Left hindlimb (tissue), 1 donor: Measurements from ENCODE around the gene TUT4.
A peak's percentile ranks its signal among the peaks of the same experiment; 100 is the strongest.

ENCODE experiments used
- DNase-seq: peaks from one replicate; pipeline ENCODE4 v3.0.0-alpha.2; 2018

Gene TUT4

DNA sequence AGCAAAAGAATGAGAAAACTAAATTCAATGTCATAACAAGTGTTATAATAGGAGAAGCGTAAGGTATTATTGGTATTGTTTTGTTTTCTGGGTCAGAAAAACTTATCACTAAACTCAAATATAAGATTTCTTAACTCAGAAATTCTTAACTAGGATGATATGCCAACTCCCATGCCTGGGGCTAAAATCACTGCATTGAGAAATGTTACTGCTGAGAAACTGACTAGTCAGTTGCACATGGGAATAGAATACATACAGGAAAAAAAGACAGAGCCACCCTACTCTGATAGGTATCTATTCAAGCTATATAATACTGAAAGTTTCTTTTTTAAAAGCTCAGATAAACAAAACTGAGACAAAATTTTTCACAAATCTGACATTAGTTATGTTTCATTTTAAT, 92.2 kb downstream of the TUT4 start:
- no peak for DNase-seq

GRCh38 chr1:52455686-52456085, 97.2 kb downstream of the TUT4 start:
- no peak for DNase-seq

- no peak for DNase-seq
These were observed 98.1 kb downstream of the TUT4 start for GRCh38 chr1:52454779-52455178.

DNA sequence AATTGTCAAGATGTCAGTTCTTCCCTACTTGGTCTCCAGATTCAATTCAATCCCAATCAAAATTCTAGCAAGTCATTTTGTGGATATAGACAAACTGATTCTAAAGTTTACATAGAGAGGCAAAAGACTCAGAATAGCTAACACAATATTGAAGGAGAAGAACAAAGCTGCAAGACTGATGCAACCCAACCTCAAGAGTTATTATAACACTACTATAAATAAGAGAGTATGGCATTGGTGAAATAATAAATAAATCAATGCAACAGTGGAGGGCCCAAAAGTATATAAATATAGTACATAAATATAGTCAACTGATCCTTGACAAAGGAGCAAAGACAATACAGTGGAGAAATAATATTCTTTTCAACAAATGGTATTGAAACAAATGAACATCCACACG, 98.8 kb downstream of the TUT4 start:
- no peak for DNase-seq

- DNase-seq, result no peak
These were observed 108.4 kb downstream of the TUT4 start for GRCh38 chr1:52444463-52444862.

DNA sequence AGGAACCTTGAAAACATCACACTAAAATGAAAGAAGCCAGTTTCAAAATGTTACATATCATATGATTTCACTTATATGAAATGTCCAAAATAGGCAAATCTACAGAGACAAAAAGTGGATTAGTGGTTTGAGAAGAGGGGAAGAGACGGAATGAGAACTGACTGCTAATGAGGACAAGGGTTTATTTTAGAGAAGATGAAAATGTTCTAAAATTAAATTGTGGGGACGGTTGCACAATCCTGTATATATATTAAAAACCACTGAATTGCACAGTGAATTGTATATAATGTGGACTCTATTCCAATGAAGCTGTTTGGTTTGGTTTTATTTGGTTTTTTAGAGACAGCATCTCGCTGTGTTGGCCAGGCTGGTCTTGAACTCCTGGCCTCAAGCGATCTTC, 112.9 kb downstream of the TUT4 start:
- no peak for DNase-seq

DNA sequence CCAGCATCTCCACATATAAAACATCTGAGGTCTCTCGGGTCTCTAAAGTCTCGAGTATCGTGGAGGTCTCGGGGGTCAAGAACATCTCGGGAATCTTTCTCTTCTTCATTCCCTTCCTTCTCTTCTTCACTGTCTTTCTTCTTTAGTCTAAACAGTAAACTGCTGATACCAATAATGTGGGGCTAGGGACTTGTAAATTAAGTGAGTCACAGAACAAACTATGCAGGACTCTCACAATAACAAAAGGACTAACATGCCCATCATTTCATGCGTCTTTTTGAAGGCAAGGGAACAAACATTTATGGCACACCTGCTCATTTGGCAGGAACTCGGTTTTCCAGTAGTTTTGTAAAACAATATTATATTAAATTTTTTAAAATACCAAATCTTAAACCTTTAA, 116.1 kb downstream of the TUT4 start:
- no peak for DNase-seq

GRCh38 chr1:52435650-52436049, 117.2 kb downstream of the TUT4 start:
- DNase-seq, result no peak

DNA sequence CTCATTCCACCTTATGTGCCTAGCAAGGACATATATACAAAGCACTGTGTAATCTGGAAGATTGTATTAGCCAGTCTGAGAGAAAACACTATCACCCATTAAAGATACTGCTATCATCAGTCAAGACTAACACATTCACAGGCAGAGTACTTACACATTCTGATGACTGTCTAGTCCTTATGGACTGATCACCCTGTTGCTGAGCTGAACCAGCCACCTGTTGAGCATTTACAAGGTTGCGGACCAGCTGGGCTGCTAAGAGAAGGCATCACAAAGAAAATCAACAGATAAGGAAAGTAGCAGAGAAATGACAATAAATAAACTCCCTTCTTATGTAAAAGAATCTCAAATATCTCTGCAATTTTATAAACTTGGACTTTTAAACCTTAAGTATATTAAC, 117.7 kb downstream of the TUT4 start:
- no peak for DNase-seq

DNA sequence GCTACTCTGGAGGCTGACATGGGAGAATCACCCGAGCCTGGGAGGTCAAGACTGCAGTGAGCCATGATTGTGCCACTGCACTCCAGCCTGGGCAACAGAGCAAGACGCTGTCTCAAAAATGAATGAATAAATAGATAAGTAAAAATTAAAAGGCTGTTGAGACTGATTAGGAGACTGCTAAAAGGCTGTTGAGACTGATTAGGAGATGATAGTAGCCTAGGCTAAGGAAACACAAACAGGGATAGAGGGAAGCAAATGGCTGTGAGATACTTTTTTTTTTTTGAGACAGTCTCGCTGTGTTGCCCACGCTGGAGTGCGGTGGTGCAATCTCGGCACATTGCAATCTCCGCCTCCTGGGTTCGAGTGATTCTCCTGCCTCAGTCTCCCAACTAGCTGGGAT, 120.1 kb downstream of the TUT4 start:
- DNase-seq, result no peak

GRCh38 chr1:52427152-52427551, 125.7 kb downstream of the TUT4 start:
- no peak for DNase-seq

DNA sequence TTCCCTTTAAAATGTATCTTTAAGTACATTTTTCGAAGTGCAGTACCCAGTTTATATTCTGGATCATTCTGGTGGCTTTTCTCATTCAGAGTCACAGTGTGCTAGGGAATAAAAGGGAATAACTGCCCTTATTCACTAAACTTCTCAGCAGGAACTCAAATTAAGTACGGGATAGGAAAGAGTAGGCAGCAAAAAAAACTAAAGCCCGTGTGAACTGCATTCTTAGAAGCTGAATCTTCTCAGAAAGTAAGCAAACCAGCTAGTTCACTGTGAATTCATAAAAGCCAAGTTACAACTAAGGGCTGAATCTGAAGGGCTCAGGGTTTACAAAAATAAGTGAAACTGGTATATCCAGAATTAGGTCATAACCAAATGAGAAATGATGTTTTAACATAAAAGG, 126.5 kb downstream of the TUT4 start:
- no peak for DNase-seq

DNA sequence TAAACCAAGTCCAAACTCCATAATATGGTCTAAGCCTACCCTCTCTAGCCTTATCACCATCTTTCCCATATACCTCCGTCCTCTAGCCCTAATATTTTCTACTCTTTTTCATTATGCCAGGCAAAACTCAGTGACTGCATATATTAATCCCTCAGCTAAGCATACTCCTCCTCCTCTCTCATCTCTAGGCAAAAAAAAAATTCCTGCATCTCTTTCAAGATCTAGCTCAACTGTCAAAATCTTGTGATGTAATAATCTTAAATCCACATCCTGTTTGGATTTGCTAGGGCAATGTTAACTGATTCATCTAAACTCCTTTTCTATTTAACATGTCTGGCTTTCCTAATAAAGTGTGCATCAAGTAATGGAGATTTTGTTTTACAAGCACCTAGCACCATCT, 128.1 kb downstream of the TUT4 start:
- no peak for DNase-seq

GRCh38 chr1:52424231-52424636, 128.7 kb downstream of the TUT4 start:
- no peak for DNase-seq

GRCh38 chr1:52423771-52424170, 129.1 kb downstream of the TUT4 start:
- no peak for DNase-seq

DNA sequence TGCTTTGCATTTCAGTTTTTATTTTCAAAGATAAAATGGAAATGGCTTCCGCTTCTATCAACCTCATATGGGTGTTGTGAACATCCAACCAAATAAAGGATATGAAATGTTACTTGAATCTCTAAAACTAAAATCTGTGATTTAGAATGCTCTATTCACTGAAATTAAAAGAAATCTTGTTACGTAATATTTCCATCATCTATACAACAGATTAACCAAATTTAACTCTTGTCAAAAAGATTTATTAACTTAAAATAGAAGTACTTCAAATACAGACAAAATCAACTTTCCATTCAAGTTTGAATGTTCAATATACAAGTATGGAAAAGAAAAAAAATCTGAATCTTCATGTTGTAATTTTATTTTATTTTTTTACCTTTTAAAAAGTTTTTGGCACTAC, 129.8 kb downstream of the TUT4 start:
- no peak for DNase-seq

- DNase-seq, result no peak
These were observed 132.2 kb downstream of the TUT4 start for GRCh38 chr1:52420713-52421112.

DNA sequence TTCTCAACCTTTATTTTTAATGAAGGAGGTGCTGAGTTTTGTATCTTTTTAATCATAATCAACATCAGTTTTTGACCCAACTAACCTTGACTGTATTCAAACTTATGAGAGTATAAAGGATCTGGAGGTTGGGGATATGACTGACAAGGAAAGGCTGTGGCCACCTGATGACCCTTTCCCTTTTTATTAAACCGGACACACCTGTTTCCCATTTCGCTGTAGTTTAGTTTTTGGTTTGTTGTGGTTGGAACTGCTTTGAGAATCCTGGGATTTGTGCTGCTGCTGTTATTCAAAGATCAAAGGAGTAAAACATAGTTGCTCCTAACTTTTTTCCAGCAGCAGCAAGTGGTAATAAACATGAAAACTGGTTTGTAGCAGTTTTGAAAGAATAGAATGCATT, 136.1 kb downstream of the TUT4 start:
- DNase-seq, result no peak

- no peak for DNase-seq
These were observed 137.9 kb downstream of the TUT4 start for GRCh38 chr1:52414942-52415341.

DNA sequence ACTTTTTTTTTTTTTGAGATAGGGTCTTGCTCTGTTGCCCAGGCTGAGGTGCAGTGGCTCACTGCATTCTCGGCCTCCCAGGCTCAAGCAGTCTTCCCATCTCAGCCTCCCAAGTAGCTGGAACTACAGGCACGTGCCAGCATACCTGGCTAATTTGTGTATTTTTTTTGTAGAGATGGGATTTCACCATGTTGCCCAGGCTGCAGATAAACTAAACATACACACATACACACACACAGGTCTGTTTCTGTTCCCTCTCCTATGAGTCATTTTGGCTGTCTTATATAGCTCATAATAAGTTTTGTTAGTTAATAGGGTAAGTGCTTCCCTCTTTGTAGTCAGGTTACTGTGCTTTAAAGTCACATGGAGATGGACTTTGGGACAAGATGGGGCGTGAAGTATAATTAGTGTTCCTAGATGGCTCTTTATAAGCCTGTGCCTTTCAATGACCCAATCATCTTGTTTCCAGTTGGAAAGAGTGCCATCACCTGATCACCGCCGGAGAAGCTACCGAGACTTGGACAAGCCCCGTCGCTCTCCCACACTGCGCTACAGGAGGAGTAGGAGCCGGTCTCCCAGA, 139.4 kb downstream of the TUT4 start:
- DNase-seq, result no peak

DNA sequence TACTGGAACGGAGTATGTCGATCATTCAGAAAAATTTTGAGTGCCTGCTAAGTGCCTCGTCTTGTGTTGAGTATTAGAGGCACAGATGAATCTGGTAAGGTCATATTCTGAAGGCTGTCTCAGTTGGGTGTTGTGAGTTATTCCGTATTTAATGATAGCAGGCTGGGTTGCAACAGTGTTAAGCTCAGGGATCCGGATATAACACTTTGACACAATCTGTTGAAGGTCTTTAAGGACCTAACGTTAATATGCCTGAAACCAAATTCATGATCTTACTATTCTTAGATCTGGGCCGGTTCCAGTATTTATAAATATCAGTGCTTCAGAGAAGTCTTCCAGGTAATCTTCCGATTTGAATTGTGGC, 147.9 kb downstream of the TUT4 start:
- no peak for DNase-seq

DNA sequence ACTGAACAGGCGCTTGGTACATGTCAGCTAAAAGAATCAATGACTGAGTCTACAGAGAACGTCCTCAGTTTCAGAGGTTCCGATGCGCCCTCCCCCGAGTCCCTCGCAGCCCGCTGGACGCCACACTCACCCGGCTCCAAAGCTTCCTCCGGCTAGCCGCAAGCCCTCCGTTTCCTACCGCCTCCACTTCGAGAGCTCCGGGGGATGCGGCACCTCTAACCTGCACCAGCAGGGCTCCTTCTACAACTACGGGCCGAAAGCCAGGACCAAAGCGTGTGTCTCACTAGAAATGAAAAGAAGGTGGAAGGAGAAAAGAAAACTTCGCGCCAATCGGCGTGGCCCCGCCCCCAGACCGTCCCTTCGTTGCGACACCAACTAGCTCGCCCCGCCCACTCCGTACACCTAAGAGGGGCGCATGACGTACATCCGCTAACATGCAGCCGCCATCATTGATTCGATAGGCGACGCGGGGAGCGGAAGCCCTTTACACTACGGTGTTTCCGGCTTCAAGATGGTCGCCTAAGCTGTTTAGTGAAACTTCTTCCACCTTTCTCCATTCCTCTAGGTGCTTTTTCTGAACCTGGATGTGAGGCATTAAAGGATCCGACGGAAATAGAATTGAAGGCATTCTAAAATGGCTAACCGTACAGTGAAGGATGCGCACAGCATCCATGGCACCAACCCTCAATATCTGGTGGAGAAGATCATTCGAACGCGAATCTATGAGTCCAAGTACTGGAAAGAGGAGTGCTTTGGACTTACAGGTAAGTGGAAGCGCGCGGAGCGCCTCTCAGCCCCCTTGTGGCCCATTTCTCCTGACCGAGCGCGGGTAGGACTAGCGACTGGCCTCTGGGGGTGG, 148.5 kb downstream of the TUT4 start, which contains the start of the genes ORC1 and PRPF38A:
Gene ORC1, minus strand, starts transcription at position 308 of the 859 bp plus-strand sequence. CDS start 2,200 bp downstream, outside the sequence.
Gene PRPF38A, plus strand, starts transcription at position 487 of the 859 bp plus-strand sequence. Its CDS starts 148 bp downstream, at position 635.
- DNase-seq, result peak; percentile 97

DNA sequence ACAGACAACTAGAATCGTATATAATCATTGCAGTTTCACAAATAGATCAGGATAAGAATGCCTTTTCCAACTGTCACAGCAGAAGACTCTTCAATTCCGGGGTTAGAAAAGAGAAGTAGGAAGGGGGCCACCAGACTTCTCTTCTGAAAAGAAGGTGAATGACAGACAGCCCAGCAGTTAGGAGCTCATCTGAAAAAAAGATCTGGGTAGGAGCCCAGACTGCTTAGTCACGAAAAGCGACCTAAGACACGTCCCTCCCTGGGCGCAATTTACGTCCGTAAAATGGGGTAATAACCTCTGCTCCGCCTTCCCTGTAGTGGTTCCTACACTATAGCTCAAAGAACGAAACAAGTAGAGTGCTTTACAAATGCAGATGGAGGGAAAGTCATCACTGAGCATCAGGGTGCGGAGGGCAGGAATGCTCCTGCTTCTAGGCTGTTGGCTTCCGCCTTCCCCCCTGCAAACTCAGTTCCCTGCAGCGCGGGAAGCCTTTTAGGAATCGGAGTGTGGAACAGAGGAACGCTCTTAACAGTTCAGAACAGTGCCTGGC, 149.3 kb downstream of the TUT4 start:
- DNase-seq, result no peak

GRCh38 chr1:52402860-52403240, 150.0 kb downstream of the TUT4 start:
- DNase-seq, result no peak
